A549 (cell line): ENCODE data around the gene C3orf20.

Experiments used
- CEBPB ChIP-seq, 2 experiments: fragments of >200 bp in 1 of 2; sonication (Bioruptor Twin) in 1 of 2; formaldehyde crosslinking in 1 of 2; IDR thresholded peaks; 2 replicates each; pipeline ENCODE4 v1.6.1; 2012 to 2016
- CHD2 ChIP-seq: fragments of 150-350 bp; IDR thresholded peaks from 2 replicates; pipeline ENCODE4 v1.6.1; 2014; ENCODE audit warnings: low read length; ENCODE audit not compliant: partially characterized antibody
- CTCF ChIP-seq: fragments of >200 bp; sonication (Bioruptor Twin); formaldehyde crosslinking; IDR thresholded peaks from 3 replicates; pipeline ENCODE4 v1.5.1; 2016
- KDM1A ChIP-seq: fragments of 200-600 bp; sonication (generic); IDR thresholded peaks from 2 replicates; pipeline ENCODE4 v1.6.1; 2016; ENCODE audit warnings: low read depth, mild to moderate bottlenecking
- KDM5A ChIP-seq: fragments of 200-600 bp; sonication (generic); IDR thresholded peaks from 2 replicates; pipeline ENCODE4 v1.6.1; 2016; ENCODE audit warnings: antibody characterized with exemption, mild to moderate bottlenecking
- MAZ ChIP-seq: fragments of 150-350 bp; IDR thresholded peaks from 2 replicates; pipeline ENCODE4 v1.6.1; 2014; ENCODE audit warnings: antibody characterized with exemption, low read depth, low read length, borderline replicate concordance
- NR3C1 ChIP-seq: fragments of >200 bp; sonication (Bioruptor Twin); formaldehyde crosslinking; IDR thresholded peaks from 3 replicates; pipeline ENCODE4 v1.6.1; 2017
- POLR2A ChIP-seq: IDR thresholded peaks from 2 replicates; pipeline ENCODE4 v1.6.1; 2012; ENCODE audit warnings: mild to moderate bottlenecking, low read length
- RARB ChIP-seq: fragments of 250-450 bp; sonication (Bioruptor Pico); IDR thresholded peaks from 2 replicates; pipeline ENCODE4 v1.8.0; 2021; ENCODE audit warnings: mild to moderate bottlenecking, moderate library complexity

- TF ChIP-seq KDM5A (no peak), CTCF (no peak), MAZ (no peak), POLR2A (no peak), RARB (CRISPR knock-in tag) (no peak), KDM1A (no peak), NR3C1 (no peak), CHD2 (no peak), CEBPB (IDR thresholded peaks at IDR 0.05) (no peak)
Observed at GRCh38 chr3:14689247-14689980, 14.5 kb downstream of the C3orf20 start.
